HCT116 (cell line): ENCODE measurements around the gene PLA2G5. TPM values are rescaled to one million over a fixed set of nuclear protein-coding genes. Genes with fewer than 3 reads are reported as not detected.

Experiments used
- ATAC-seq: fragments of 200-7000 bp; cut with Tn5 transposase; 2 replicates; pipeline ENCODE4 v1.9.1; 2020; ENCODE audit warnings: mild to moderate bottlenecking, moderate library complexity
- BruUV-seq: library from RNA; stranded (reverse); fragments of 400-500 nt; replicated peaks from 2 replicates; lab custom pipeline; 2021; lab: Mats Ljungman, UMichigan
- CTCF ChIA-PET: fragments of 300-600 bp; sonication (Branson Sonifier 250); formaldehyde crosslinking; loops from one replicate; lab custom pipeline; 2021; ENCODE audit warnings: antibody characterized with exemption; lab: Charles Lee
- POLR2A ChIA-PET: fragments of 300-600, 350-600 bp; sonication (Branson Sonifier 250); formaldehyde crosslinking; loops from one replicate; lab custom pipeline; 2021; ENCODE audit warnings: antibody characterized with exemption; lab: Charles Lee
- RAD21 ChIA-PET, 2 experiments: fragments of 300-600 bp; sonication (Branson Sonifier 250); formaldehyde crosslinking; loops; one replicate each; lab custom pipeline; 2023; ENCODE audit warnings: low total read pairs in 2 of 2; ENCODE audit not compliant: uncharacterized antibody in 2 of 2, unreplicated experiment in 2 of 2, low non-redundant PET in 1 of 2; lab: Charles Lee
- DNase-seq: peaks from one replicate; pipeline ENCODE4 v3.0.0-alpha.2; 2010; ENCODE audit warnings: low read depth, low spot score
- H2AFZ ChIP-seq: fragments of 200-600 bp; shearing (Covaris generic), sonication (generic); 2 replicates; pipeline ENCODE4 v1.6.1; 2017; ENCODE audit warnings: low read depth, mixed run types, mixed read lengths, antibody characterized with exemption, low read length; ENCODE audit not compliant: poor library complexity, severe bottlenecking
- H3K27ac ChIP-seq: 2 replicates; pipeline ENCODE4 v1.5.1; 2012; ENCODE audit warnings: low read depth, low read length
- H3K27me3 ChIP-seq: fragments of 200-600 bp; sonication (generic); 2 replicates; pipeline ENCODE4 v1.6.1; 2016; ENCODE audit warnings: mixed run types, low read length, mixed read lengths; ENCODE audit not compliant: insufficient read depth
- H3K36me3 ChIP-seq, 2 experiments: fragments of 200-500 bp in 1 of 2; fragments of 200-600 bp in 1 of 2; sonication (Bioruptor generic) in 1 of 2; sonication (generic) in 1 of 2; 2 replicates each; pipeline versions ENCODE4 v1.5.1 to v1.6.1; 2014 to 2016; ENCODE audit warnings: low read length in 2 of 2, inconsistent platforms in 1 of 2, mixed read lengths in 1 of 2, mixed run types in 1 of 2; ENCODE audit not compliant: insufficient read depth in 2 of 2, control insufficient read depth in 1 of 2
- H3K4me1 ChIP-seq, 2 experiments: fragments of 200-600 bp in 1 of 2; sonication (generic) in 1 of 2; 2 replicates each; pipeline versions ENCODE4 v1.5.1 to v1.6.1; 2012 to 2017; ENCODE audit warnings: low read length in 2 of 2, inconsistent platforms in 1 of 2, mild to moderate bottlenecking in 1 of 2, mixed read lengths in 1 of 2, mixed run types in 1 of 2, moderate library complexity in 1 of 2; ENCODE audit not compliant: insufficient read depth in 2 of 2, control insufficient read depth in 1 of 2
- H3K4me2 ChIP-seq: fragments of 200-600 bp; sonication (generic); 2 replicates; pipeline ENCODE4 v1.6.1; 2017; ENCODE audit warnings: mixed run types, low read length, mixed read lengths
- H3K4me3 ChIP-seq, 2 experiments: fragments of 200-600 bp in 1 of 2; sonication (generic) in 1 of 2; replicated peaks in 1 of 2; 2 replicates each; pipeline ENCODE4 v1.5.1; 2011 to 2016; ENCODE audit warnings: low read length in 2 of 2, control low read depth in 1 of 2, low read depth in 1 of 2, mild to moderate bottlenecking in 1 of 2, mixed read lengths in 1 of 2, mixed run types in 1 of 2
- H3K79me2 ChIP-seq: fragments of 200-600 bp; sonication (generic); 2 replicates; pipeline ENCODE4 v1.6.1; 2017; ENCODE audit warnings: mild to moderate bottlenecking, mixed run types, low read length, moderate library complexity, mixed read lengths; ENCODE audit not compliant: insufficient read depth
- H3K9ac ChIP-seq: fragments of 200-600 bp; sonication (generic); 2 replicates; pipeline ENCODE4 v1.6.1; 2016; ENCODE audit warnings: low read length, mixed read lengths
- H3K9me2 ChIP-seq: fragments of 200-600 bp; sonication (generic), shearing (Covaris generic); 2 replicates; pipeline ENCODE4 v1.6.1; 2017; ENCODE audit warnings: mixed run types, mild to moderate bottlenecking, moderate library complexity; ENCODE audit not compliant: insufficient read depth
- H3K9me3 ChIP-seq, 2 experiments: fragments of 200-500 bp in 1 of 2; fragments of 200-600 bp in 1 of 2; sonication (Bioruptor generic) in 1 of 2; sonication (generic) in 1 of 2; 2 replicates each; pipeline ENCODE4 v1.6.1; 2014 to 2017; ENCODE audit warnings: low read length in 2 of 2, mixed read lengths in 2 of 2, inconsistent platforms in 1 of 2, low read depth in 1 of 2, mild to moderate bottlenecking in 1 of 2, mixed run types in 1 of 2, moderate library complexity in 1 of 2; ENCODE audit not compliant: control insufficient read depth in 1 of 2, insufficient read depth in 1 of 2
- H4K20me1 ChIP-seq: fragments of 200-600 bp; sonication (generic), shearing (Covaris generic); 2 replicates; pipeline ENCODE4 v1.6.1; 2017; ENCODE audit warnings: mixed run types, mild to moderate bottlenecking, moderate library complexity; ENCODE audit not compliant: insufficient read depth
- CBX3 ChIP-seq: IDR thresholded peaks from 2 replicates; pipeline ENCODE4 v1.6.1; 2012; ENCODE audit warnings: low read depth
- CEBPB ChIP-seq: IDR thresholded peaks from 2 replicates; pipeline ENCODE4 v1.6.1; 2012; ENCODE audit warnings: low read depth
- EGR1 ChIP-seq: IDR thresholded peaks from 2 replicates; pipeline ENCODE4 v1.6.1; 2012; ENCODE audit warnings: low read depth
- ELF1 ChIP-seq: IDR thresholded peaks from 2 replicates; pipeline ENCODE4 v1.6.1; 2012; ENCODE audit warnings: low read depth, borderline replicate concordance
- EZH2 ChIP-seq: fragments of 200-600 bp; sonication (generic); IDR thresholded peaks from 2 replicates; pipeline ENCODE4 v1.6.1; 2017; ENCODE audit warnings: antibody characterized with exemption, mixed run types
- EZH2phosphoT487 ChIP-seq: fragments of 200-600 bp; IDR thresholded peaks from 2 replicates; pipeline ENCODE4 v1.6.1; 2018; ENCODE audit warnings: antibody characterized with exemption, borderline replicate concordance
- FOSL1 ChIP-seq: IDR thresholded peaks from 2 replicates; pipeline ENCODE4 v1.6.1; 2012; ENCODE audit warnings: low read depth
- JUND ChIP-seq: IDR thresholded peaks from 2 replicates; pipeline ENCODE4 v1.6.1; 2012
- POLR2A ChIP-seq: IDR thresholded peaks from 2 replicates; pipeline ENCODE4 v1.7.0; 2011; ENCODE audit warnings: borderline replicate concordance; ENCODE audit not compliant: insufficient read depth, insufficient read length; ENCODE audit errors: extremely low read depth
- RAD21 ChIP-seq: IDR thresholded peaks from 2 replicates; pipeline ENCODE4 v1.6.1; 2012; ENCODE audit warnings: low read depth, mild to moderate bottlenecking
- SIN3A ChIP-seq: IDR thresholded peaks from 2 replicates; pipeline ENCODE4 v1.6.1; 2012; ENCODE audit warnings: low read depth
- SP1 ChIP-seq: IDR thresholded peaks from 2 replicates; pipeline ENCODE4 v1.6.1; 2012; ENCODE audit warnings: low read depth
- SRF ChIP-seq: IDR thresholded peaks from 2 replicates; pipeline ENCODE4 v1.6.1; 2012; ENCODE audit warnings: low read depth
- YY1 ChIP-seq: IDR thresholded peaks from 2 replicates; pipeline ENCODE4 v1.6.1; 2011; ENCODE audit warnings: low read length, low read depth, moderate library complexity, mild to moderate bottlenecking; ENCODE audit not compliant: insufficient replicate concordance; ENCODE audit errors: extremely low read depth
- ZFX ChIP-seq: fragments of 450-650 bp; IDR thresholded peaks from 2 replicates; pipeline ENCODE4 v1.6.1; 2017
- ZNF274 ChIP-seq: fragments of 200-500 bp; sonication (Bioruptor generic); IDR thresholded peaks from 2 replicates; pipeline ENCODE4 v1.6.1; 2014; ENCODE audit warnings: mild to moderate bottlenecking, low read depth, low read length, inconsistent platforms
- intact Hi-C: fragments of 100-400 bp; cut with micrococcal nuclease; formaldehyde crosslinking; loops from 2 replicates; pipeline ENCODE4 v1.10.0; 2022
- total RNA-seq: library from RNA; stranded (reverse); gene quantifications from one replicate; pipeline ENCODE4 v1.2.1, GENCODE V29; 2021; ENCODE audit not compliant: unreplicated experiment
- TF ChIP-seq, protein P1 (sequence below): IDR thresholded peaks from 2 replicates; pipeline ENCODE4 v1.6.1; 2012; ENCODE audit warnings: low read depth
- TF ChIP-seq, protein P2 (sequence below): IDR thresholded peaks from 2 replicates; pipeline ENCODE4 v1.6.1; 2012
- TF ChIP-seq, protein P3 (sequence below), 3 experiments: fragments of 200-600 bp in 1 of 3; sonication (generic) in 1 of 3; IDR thresholded peaks in 2 of 3; conservative IDR thresholded peaks in 1 of 3; 2 replicates each; pipeline ENCODE4 v1.5.1; 2012 to 2017; ENCODE audit warnings: low read depth in 2 of 3, low read length in 2 of 3, antibody characterized with exemption in 1 of 3, borderline replicate concordance in 1 of 3, control low read depth in 1 of 3, mild to moderate bottlenecking in 1 of 3, mixed read lengths in 1 of 3, mixed run types in 1 of 3, moderate library complexity in 1 of 3; ENCODE audit not compliant: insufficient read depth in 1 of 3
- TF ChIP-seq, protein P4 (sequence below): IDR thresholded peaks from 2 replicates; pipeline ENCODE4 v1.6.1; 2011; ENCODE audit warnings: mild to moderate bottlenecking, low read length, moderate library complexity; ENCODE audit not compliant: insufficient replicate concordance; ENCODE audit errors: extremely low read depth

The PLA2G5 gene
- total RNA-seq, 1 experiment from 2014 or later: not detected

DNA sequence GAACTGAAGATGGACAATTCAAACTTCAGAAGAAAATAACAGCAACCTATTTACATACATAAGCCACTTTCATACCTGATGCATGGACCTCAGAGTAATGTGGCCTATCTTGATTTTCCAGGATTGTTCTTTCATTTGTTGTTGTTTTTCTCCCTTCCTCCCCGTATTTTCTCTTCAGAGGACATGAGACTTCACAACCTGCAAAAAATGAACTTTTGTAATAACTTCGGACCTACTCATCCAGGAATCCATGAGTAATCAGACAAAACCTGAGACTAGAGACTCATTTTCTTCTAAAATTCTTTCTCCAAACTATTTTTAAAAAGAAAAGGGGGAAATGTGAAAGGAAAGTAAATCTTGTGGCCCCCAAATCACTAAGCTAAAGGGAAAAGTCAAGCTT, 17.6 kb upstream of the PLA2G5 start:
- no peaks in the 10 kb centered on the region for H3K79me2 ChIP-seq
- no peaks in the 10 kb centered on the region for H3K27me3 ChIP-seq
- BruUV-seq: no TSS peak
- ChIA-PET CTCF (no interaction called here), RAD21 (no interaction called here), POLR2A (no interaction called here)
- no peaks in the 10 kb centered on the region for H3K36me3 ChIP-seq
- peaks cover 3 to 5% of the 10 kb centered on the region in 2 experiments; a peak in 2 of 4 replicates for H3K9me3 ChIP-seq
- intact Hi-C loops: no loop called here
- ATAC-seq (no peak), DNase-seq (no peak)
- no peak overlapping the region for H3K9ac ChIP-seq
- no peak overlapping the region for H3K4me3 ChIP-seq
- H4K20me1 ChIP-seq: no peaks in the 10 kb centered on the region
- no peak overlapping the region for H2AFZ ChIP-seq
- no peak for TF ChIP-seq JUND
- TF ChIP-seq ZNF274: no peak
- TF ChIP-seq RAD21: no peak
- no peak for TF ChIP-seq EZH2
- TF ChIP-seq, protein P1, sequence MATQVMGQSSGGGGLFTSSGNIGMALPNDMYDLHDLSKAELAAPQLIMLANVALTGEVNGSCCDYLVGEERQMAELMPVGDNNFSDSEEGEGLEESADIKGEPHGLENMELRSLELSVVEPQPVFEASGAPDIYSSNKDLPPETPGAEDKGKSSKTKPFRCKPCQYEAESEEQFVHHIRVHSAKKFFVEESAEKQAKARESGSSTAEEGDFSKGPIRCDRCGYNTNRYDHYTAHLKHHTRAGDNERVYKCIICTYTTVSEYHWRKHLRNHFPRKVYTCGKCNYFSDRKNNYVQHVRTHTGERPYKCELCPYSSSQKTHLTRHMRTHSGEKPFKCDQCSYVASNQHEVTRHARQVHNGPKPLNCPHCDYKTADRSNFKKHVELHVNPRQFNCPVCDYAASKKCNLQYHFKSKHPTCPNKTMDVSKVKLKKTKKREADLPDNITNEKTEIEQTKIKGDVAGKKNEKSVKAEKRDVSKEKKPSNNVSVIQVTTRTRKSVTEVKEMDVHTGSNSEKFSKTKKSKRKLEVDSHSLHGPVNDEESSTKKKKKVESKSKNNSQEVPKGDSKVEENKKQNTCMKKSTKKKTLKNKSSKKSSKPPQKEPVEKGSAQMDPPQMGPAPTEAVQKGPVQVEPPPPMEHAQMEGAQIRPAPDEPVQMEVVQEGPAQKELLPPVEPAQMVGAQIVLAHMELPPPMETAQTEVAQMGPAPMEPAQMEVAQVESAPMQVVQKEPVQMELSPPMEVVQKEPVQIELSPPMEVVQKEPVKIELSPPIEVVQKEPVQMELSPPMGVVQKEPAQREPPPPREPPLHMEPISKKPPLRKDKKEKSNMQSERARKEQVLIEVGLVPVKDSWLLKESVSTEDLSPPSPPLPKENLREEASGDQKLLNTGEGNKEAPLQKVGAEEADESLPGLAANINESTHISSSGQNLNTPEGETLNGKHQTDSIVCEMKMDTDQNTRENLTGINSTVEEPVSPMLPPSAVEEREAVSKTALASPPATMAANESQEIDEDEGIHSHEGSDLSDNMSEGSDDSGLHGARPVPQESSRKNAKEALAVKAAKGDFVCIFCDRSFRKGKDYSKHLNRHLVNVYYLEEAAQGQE: no peak
- TF ChIP-seq SRF: no peak
- no peak for TF ChIP-seq POLR2A
- no peak for TF ChIP-seq CBX3
- no peak for TF ChIP-seq ELF1
- TF ChIP-seq FOSL1: no peak
- TF ChIP-seq YY1: no peak
- no peak for TF ChIP-seq ZFX
- no peak for TF ChIP-seq SIN3A
- TF ChIP-seq, protein P2, sequence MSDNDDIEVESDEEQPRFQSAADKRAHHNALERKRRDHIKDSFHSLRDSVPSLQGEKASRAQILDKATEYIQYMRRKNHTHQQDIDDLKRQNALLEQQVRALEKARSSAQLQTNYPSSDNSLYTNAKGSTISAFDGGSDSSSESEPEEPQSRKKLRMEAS: no peak
- TF ChIP-seq SP1: no peak
- TF ChIP-seq, protein P3, sequence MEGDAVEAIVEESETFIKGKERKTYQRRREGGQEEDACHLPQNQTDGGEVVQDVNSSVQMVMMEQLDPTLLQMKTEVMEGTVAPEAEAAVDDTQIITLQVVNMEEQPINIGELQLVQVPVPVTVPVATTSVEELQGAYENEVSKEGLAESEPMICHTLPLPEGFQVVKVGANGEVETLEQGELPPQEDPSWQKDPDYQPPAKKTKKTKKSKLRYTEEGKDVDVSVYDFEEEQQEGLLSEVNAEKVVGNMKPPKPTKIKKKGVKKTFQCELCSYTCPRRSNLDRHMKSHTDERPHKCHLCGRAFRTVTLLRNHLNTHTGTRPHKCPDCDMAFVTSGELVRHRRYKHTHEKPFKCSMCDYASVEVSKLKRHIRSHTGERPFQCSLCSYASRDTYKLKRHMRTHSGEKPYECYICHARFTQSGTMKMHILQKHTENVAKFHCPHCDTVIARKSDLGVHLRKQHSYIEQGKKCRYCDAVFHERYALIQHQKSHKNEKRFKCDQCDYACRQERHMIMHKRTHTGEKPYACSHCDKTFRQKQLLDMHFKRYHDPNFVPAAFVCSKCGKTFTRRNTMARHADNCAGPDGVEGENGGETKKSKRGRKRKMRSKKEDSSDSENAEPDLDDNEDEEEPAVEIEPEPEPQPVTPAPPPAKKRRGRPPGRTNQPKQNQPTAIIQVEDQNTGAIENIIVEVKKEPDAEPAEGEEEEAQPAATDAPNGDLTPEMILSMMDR (IDR thresholded peaks at IDR 0.05 in 2 of 3, conservative IDR thresholded peaks at IDR 0.05 in 1 of 3; ENCODE audit: borderline replicate concordance in 1 of 3, insufficient read depth in 1 of 3, low read depth in 2 of 3, low read length in 2 of 3): no peak
- TF ChIP-seq EZH2phosphoT487: no peak
- TF ChIP-seq, protein P4, sequence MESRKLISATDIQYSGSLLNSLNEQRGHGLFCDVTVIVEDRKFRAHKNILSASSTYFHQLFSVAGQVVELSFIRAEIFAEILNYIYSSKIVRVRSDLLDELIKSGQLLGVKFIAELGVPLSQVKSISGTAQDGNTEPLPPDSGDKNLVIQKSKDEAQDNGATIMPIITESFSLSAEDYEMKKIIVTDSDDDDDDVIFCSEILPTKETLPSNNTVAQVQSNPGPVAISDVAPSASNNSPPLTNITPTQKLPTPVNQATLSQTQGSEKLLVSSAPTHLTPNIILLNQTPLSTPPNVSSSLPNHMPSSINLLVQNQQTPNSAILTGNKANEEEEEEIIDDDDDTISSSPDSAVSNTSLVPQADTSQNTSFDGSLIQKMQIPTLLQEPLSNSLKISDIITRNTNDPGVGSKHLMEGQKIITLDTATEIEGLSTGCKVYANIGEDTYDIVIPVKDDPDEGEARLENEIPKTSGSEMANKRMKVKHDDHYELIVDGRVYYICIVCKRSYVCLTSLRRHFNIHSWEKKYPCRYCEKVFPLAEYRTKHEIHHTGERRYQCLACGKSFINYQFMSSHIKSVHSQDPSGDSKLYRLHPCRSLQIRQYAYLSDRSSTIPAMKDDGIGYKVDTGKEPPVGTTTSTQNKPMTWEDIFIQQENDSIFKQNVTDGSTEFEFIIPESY: no peak
- TF ChIP-seq CEBPB: no peak
- no peak for TF ChIP-seq EGR1
- H3K9me2 ChIP-seq: no peaks in the 10 kb centered on the region
- H3K4me2 ChIP-seq: no peak overlapping the region
- H3K27ac ChIP-seq: no peak overlapping the region
- H3K4me1 ChIP-seq: no peaks in the 10 kb centered on the region
